ENCODE data around the gene EEPD1.
"Not testable (repeated sequence)": the region's sequence is repeated elsewhere in the genome, so short reads cannot be mapped to it uniquely, and the experiment has no call there.

The EEPD1 gene

GRCh38 chr7:36316319-36316718 is 163.3 kb downstream of the EEPD1 start:
- no peak for DNase-seq (ENCODE audit: low spot score)
- FAIRE-seq, result no peak

GRCh38 chr7:36317276-36317675 is 164.2 kb downstream of the EEPD1 start:
- FAIRE-seq (no peak), DNase-seq (ENCODE audit: low spot score) (no peak)

- DNase-seq (ENCODE audit: low spot score) (no peak), FAIRE-seq (no peak)
These were observed 165.1 kb downstream of the EEPD1 start for GRCh38 chr7:36318116-36318515.

- not testable (repeated sequence) for FAIRE-seq; DNase-seq (ENCODE audit: low spot score)
These were observed 168.2 kb downstream of the EEPD1 start for GRCh38 chr7:36321284-36321683.

GRCh38 chr7:36336390-36336789 is 183.3 kb downstream of the EEPD1 start:
- DNase-seq (ENCODE audit: low spot score), result no peak
- FAIRE-seq, result no peak

- FAIRE-seq (no peak), DNase-seq (ENCODE audit: low spot score) (peak; percentile 17)
These were observed 185.2 kb downstream of the EEPD1 start for GRCh38 chr7:36338256-36338655.

GRCh38 chr7:36343548-36343947 is 190.5 kb downstream of the EEPD1 start:
- DNase-seq (ENCODE audit: low spot score) (no peak), FAIRE-seq (no peak)

GRCh38 chr7:36344622-36345021 is 191.6 kb downstream of the EEPD1 start:
- FAIRE-seq (no peak), DNase-seq (ENCODE audit: low spot score) (no peak)

GRCh38 chr7:36346260-36346831 is 193.3 kb downstream of the EEPD1 start:
- FAIRE-seq (peak; percentile 4), DNase-seq (ENCODE audit: low spot score) (no peak)

- DNase-seq (ENCODE audit: low spot score), result no peak
- no peak for FAIRE-seq
These were observed 195.2 kb downstream of the EEPD1 start for GRCh38 chr7:36348256-36348655.

- no peak for DNase-seq (ENCODE audit: low spot score)
- no peak for FAIRE-seq
These were observed 195.7 kb downstream of the EEPD1 start for GRCh38 chr7:36348771-36349170.

- FAIRE-seq (no peak), DNase-seq (ENCODE audit: low spot score) (no peak)
These were observed 196.6 kb downstream of the EEPD1 start for GRCh38 chr7:36349626-36350025.

Data from RCC 7860 (cell line).